Endodermal cell (in vitro differentiated cells): ENCODE results near the gene RTL1. TPM values are rescaled to one million over a fixed set of nuclear protein-coding genes. Genes with fewer than 3 reads are reported as not detected.
A peak's percentile ranks its signal among the peaks of the same experiment; 100 is the strongest.

Experiments used
- DNase-seq: peaks from one replicate; pipeline ENCODE4 v3.0.0-alpha.2; 2017
- H3K27ac ChIP-seq: 2 replicates; pipeline ENCODE4 v1.5.1; 2013; ENCODE audit warnings: mild to moderate bottlenecking, low read depth, low read length, moderate library complexity
- H3K27me3 ChIP-seq: 2 replicates; pipeline ENCODE4 v1.6.1; 2013; ENCODE audit warnings: mild to moderate bottlenecking, low read length, moderate library complexity; ENCODE audit not compliant: insufficient read depth, control insufficient read depth, poor library complexity, severe bottlenecking
- H3K36me3 ChIP-seq: 2 replicates; pipeline ENCODE4 v1.7.0; 2013; ENCODE audit warnings: mild to moderate bottlenecking, low read length, moderate library complexity; ENCODE audit not compliant: control insufficient read depth, insufficient read depth
- H3K4me1 ChIP-seq: one replicate; pipeline ENCODE4 v1.7.0; 2013; ENCODE audit warnings: low read length; ENCODE audit not compliant: control insufficient read depth, insufficient read depth
- H3K4me3 ChIP-seq: 2 replicates; pipeline ENCODE4 v1.5.1; 2013; ENCODE audit warnings: mild to moderate bottlenecking, low read length, moderate library complexity
- H3K9ac ChIP-seq: 2 replicates; pipeline ENCODE4 v1.6.1; 2013; ENCODE audit warnings: mild to moderate bottlenecking, low read length, moderate library complexity; ENCODE audit not compliant: poor library complexity, severe bottlenecking; ENCODE audit errors: extremely low read depth
- H3K9me3 ChIP-seq: 2 replicates; pipeline ENCODE4 v1.6.1; 2013; ENCODE audit warnings: mild to moderate bottlenecking, low read length, moderate library complexity; ENCODE audit not compliant: control insufficient read depth
- H3K27ac Mint-ChIP-seq: 2 replicates; pipeline ENCODE4 v1.8.0; 2020; ENCODE audit warnings: mixed read lengths
- H3K27me3 Mint-ChIP-seq: 2 replicates; pipeline ENCODE4 v1.8.0; 2021; ENCODE audit warnings: mild to moderate bottlenecking, mixed read lengths; ENCODE audit not compliant: insufficient read depth
- H3K36me3 Mint-ChIP-seq: 2 replicates; pipeline ENCODE4 v1.8.0; 2020; ENCODE audit warnings: low read depth, mixed read lengths
- H3K4me1 Mint-ChIP-seq: 2 replicates; pipeline ENCODE4 v1.8.0; 2020; ENCODE audit warnings: mixed read lengths
- H3K4me3 Mint-ChIP-seq: 2 replicates; pipeline ENCODE4 v1.8.0; 2020; ENCODE audit warnings: mild to moderate bottlenecking, moderate library complexity, mixed read lengths
- H3K9me3 Mint-ChIP-seq: 2 replicates; pipeline ENCODE4 v1.8.0; 2020; ENCODE audit warnings: mild to moderate bottlenecking, mixed read lengths
- WGBS, 2 experiments: methylation state at CpG; one replicate each; pipeline versions ENCODE4 v1.1.5 to v1.1.7; 2013; ENCODE audit warnings: missing lambda C conversion rate in 2 of 2, mixed read lengths in 1 of 2; ENCODE audit not compliant: insufficient coverage in 1 of 2, insufficient read length in 1 of 2; 5-methylcytosine and 5-hydroxymethylcytosine counted together
- total RNA-seq, 2 donors: library from RNA; stranded (reverse); fragmentation: NEBNext Ultra II Directional in 1 of 2; extraction: Animal tissue kit (Norgen Biotek cat#: 25700) in 1 of 2; gene quantifications; 2 replicates in 1 of 2; 3 replicates in 1 of 2; pipeline ENCODE4 v1.2.1, GENCODE V29; 2021
- TF ChIP-seq, protein P1 (sequence below): fragments of 200-600 bp; sonication (generic); conservative IDR thresholded peaks from 2 replicates; pipeline ENCODE4 v1.5.0; 2021; ENCODE audit warnings: antibody characterized with exemption, mild to moderate bottlenecking

The RTL1 gene
- total RNA-seq, 2 donors from 2014 or later = 0.86 to 2.0 TPM

DNA sequence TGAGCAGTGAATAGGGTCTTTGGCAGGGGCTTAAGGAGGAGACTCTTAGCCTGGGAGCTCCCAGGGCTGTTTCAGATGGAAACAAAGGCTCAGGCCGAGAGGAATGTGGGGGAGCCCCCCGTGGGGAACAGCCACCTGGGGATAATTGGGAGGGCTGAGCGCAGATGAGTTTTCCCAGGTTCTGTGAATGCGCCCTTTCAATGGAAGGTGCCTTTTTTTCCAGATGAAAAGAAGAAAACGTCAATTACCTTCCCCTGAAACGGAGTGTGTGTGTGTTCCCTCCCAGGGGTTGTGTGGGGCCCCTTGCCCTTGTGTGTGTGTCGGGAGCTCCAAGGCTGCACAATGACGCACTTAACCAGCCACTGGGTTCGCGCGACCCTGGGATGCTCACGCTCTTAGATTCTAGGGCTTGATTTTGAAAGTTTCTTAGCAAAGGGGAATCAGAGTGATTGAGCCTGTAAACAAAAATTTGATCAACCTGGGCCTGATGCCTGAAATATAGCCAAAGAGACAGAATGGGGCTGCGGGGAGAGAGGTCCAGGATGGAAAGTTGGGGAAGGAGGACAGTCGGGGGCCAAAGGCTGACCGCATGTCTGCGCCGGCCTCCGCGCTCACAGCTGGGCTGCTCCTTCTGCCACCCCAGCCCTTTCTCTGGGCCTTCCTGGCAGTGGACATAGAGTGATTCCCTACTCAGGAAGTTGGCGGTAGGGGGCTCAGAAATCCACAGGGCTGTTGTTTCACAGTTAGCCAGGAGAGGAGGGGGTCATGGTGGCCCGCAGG, 63.0 kb downstream of the RTL1 start:
- peak overlapping the region; percentile 75 for H3K27ac Mint-ChIP-seq
- H3K4me3 ChIP-seq = no peak overlapping the region
- peak overlapping the region; percentile 63 for H3K27ac ChIP-seq
- 56 to 77% methylated on average over 11 to 21 of the region's 21 CpGs for WGBS, 2 experiments
- no peaks in the 10 kb centered on the region for H3K36me3 Mint-ChIP-seq
- H3K27me3 Mint-ChIP-seq = no peaks in the 10 kb centered on the region
- no peak overlapping the region for H3K4me3 Mint-ChIP-seq
- H3K4me1 ChIP-seq = peaks cover 21% of the 10 kb centered on the region
- no peak overlapping the region for H3K9ac ChIP-seq
- peaks cover 47% of the 10 kb centered on the region for H3K4me1 Mint-ChIP-seq
- H3K9me3 Mint-ChIP-seq = no peaks in the 10 kb centered on the region
- no peaks in the 10 kb centered on the region for H3K27me3 ChIP-seq
- no peaks in the 10 kb centered on the region for H3K36me3 ChIP-seq
- no peaks in the 10 kb centered on the region for H3K9me3 ChIP-seq
- TF ChIP-seq, protein P1, sequence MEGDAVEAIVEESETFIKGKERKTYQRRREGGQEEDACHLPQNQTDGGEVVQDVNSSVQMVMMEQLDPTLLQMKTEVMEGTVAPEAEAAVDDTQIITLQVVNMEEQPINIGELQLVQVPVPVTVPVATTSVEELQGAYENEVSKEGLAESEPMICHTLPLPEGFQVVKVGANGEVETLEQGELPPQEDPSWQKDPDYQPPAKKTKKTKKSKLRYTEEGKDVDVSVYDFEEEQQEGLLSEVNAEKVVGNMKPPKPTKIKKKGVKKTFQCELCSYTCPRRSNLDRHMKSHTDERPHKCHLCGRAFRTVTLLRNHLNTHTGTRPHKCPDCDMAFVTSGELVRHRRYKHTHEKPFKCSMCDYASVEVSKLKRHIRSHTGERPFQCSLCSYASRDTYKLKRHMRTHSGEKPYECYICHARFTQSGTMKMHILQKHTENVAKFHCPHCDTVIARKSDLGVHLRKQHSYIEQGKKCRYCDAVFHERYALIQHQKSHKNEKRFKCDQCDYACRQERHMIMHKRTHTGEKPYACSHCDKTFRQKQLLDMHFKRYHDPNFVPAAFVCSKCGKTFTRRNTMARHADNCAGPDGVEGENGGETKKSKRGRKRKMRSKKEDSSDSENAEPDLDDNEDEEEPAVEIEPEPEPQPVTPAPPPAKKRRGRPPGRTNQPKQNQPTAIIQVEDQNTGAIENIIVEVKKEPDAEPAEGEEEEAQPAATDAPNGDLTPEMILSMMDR = no peak
- no peak for DNase-seq

DNA sequence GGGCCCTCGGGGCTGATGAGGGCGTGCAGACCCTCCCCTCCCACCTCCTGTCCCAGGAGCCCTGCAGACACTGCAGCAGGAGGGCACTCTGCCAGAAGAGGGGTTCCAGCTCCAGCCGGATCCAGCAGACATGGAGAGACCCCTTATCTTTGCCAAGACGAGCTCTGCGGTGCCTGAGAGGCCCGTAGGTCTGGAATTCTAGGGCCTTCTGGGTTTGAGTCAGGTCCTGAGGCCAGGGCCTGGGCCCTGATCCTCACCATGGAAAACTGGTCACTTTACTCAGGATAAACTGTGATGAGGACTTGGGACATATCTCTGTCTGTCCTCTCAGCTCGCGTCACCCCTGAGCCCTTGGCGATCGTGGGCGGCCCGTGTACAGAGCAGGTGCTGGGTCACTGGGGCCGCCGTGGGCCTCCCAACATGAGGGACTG, 63.8 kb downstream of the RTL1 start:
- Histone ChIP-seq H3K9ac (no peak overlapping the region), H3K9me3 (no peaks in the 10 kb centered on the region), H3K36me3 (no peaks in the 10 kb centered on the region), H3K4me1 (peaks cover 21% of the 10 kb centered on the region), H3K27me3 (no peaks in the 10 kb centered on the region), H3K27ac (peak overlapping the region; percentile 63), H3K4me3 (no peak overlapping the region)
- H3K27ac Mint-ChIP-seq = peak overlapping the region; percentile 75
- H3K4me1 Mint-ChIP-seq = peaks cover 47% of the 10 kb centered on the region
- H3K36me3 Mint-ChIP-seq = no peaks in the 10 kb centered on the region
- TF ChIP-seq, protein P1 = no peak
- no peaks in the 10 kb centered on the region for H3K27me3 Mint-ChIP-seq
- H3K4me3 Mint-ChIP-seq = no peak overlapping the region
- no peaks in the 10 kb centered on the region for H3K9me3 Mint-ChIP-seq
- 88 to 92% methylated on average over 7 to 14 of the region's 14 CpGs for WGBS, 2 experiments
- DNase-seq = no peak

DNA sequence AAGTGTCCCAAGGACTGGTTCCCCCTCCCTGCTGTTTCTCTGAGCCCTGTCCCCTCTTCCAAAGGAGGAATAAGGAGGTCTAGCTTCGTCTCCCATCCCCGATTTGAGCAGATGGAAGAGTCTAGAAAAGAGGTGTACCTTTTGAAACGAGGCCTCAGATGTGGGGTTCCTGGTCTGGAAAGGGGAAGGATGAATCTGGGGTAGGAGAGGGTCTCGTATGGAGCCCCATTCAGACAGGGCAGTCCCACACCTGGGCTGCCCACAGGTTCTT, 64.3 kb downstream of the RTL1 start:
- TF ChIP-seq, protein P1 = no peak
- H3K4me3 Mint-ChIP-seq = no peak overlapping the region
- 72 to 83% methylated on average over 3 to 4 of the region's 4 CpGs for WGBS, 2 experiments
- H3K27ac Mint-ChIP-seq = peak overlapping the region; percentile 40
- Histone ChIP-seq H3K27ac (no peak overlapping the region), H3K36me3 (no peaks in the 10 kb centered on the region), H3K4me1 (peaks cover 21% of the 10 kb centered on the region), H3K9me3 (no peaks in the 10 kb centered on the region), H3K9ac (no peak overlapping the region), H3K4me3 (no peak overlapping the region), H3K27me3 (no peaks in the 10 kb centered on the region)
- no peaks in the 10 kb centered on the region for H3K27me3 Mint-ChIP-seq
- peaks cover 47% of the 10 kb centered on the region for H3K4me1 Mint-ChIP-seq
- no peaks in the 10 kb centered on the region for H3K36me3 Mint-ChIP-seq
- no peaks in the 10 kb centered on the region for H3K9me3 Mint-ChIP-seq
- no peak for DNase-seq
